ENCODE results near the gene PNISR. TPM values are rescaled to one million over a fixed set of nuclear protein-coding genes. Genes with fewer than 3 reads are reported as not detected.
"Not testable (repeated sequence)": the region's sequence is repeated elsewhere in the genome, so short reads cannot be mapped to it uniquely, and the experiment has no call there.

The PNISR gene, protein sequence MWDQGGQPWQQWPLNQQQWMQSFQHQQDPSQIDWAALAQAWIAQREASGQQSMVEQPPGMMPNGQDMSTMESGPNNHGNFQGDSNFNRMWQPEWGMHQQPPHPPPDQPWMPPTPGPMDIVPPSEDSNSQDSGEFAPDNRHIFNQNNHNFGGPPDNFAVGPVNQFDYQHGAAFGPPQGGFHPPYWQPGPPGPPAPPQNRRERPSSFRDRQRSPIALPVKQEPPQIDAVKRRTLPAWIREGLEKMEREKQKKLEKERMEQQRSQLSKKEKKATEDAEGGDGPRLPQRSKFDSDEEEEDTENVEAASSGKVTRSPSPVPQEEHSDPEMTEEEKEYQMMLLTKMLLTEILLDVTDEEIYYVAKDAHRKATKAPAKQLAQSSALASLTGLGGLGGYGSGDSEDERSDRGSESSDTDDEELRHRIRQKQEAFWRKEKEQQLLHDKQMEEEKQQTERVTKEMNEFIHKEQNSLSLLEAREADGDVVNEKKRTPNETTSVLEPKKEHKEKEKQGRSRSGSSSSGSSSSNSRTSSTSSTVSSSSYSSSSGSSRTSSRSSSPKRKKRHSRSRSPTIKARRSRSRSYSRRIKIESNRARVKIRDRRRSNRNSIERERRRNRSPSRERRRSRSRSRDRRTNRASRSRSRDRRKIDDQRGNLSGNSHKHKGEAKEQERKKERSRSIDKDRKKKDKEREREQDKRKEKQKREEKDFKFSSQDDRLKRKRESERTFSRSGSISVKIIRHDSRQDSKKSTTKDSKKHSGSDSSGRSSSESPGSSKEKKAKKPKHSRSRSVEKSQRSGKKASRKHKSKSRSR
- polyA plus RNA-seq, result 10 to 100 TPM; 22.3 to 36.6 (median 25.2) TPM

DNA sequence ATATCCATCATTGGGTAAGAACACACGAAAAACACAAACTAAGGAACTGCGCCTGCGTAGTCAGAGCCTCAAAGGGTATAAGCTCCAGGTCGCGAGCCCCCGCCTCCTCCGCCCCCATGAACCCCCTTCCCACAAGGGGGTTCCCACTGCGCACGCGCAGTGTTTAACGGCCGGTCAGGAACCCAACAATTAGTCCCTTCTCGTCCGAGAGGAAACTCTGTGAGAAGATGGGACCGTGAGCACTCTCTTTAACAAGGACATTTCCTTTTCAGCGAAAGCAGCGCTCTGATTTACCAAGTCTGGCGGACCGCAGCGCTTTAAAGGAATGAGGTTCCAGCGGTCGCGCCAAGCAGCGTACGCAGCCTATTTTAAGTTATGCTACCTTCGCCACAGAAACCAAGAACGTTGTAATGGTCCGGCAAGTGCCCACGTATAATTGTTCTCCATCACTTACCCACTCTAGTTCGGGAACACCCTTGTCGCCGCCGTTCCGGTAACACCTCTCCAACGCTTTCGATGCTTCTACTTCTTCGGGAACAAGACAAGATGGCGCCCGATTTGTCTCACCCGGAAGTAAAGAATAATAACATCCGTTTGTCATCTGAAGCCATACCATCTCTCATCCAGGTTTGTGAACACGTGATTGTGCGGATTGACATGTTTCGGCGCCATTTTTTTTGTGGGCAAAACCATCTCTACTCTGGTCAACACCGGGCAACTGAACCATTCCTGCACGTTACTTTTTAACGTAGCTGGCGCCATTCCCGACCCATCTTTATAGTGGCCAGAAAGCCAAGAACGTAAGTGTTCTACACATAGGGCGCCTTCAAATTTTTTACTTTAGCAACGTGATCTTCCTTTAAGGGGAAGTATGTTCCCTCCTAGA is at the start of gene PNISR:
Gene PNISR (minus strand): TSS at position 548 of the 886 bp plus-strand sequence. CDS start 10,649 bp downstream, outside the sequence.
- 0 to 1% (median 0%) methylated on average over 53 of the region's 53 CpGs for WGBS, 3 donors

DNA sequence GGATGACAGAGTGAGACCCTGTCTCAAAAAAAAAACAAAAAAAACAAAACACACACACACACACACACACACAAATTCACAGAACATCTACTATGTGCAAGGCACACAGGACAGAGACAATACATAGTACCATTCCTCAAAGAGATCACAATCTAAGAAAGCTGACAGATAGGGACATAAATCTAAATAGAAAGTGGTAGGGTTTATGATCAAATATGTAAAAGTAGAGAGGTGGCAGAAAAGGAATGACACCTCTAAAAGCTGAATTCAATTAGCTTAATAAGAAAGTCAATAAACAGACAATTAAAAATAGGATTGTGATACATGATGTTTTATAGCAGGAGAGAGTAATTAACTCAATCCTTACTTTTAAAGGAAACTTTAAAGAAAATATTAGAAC is 48.6 kb upstream of the PNISR start:
- no peak overlapping the region for H3K27ac ChIP-seq (ENCODE audit: low read depth, low read length)

More for the DNA sequence above, at the start of gene PNISR:
- peak within 1 kb of the TSS; percentile 76 for H3K27ac ChIP-seq (ENCODE audit: low read depth, low read length)

DNA sequence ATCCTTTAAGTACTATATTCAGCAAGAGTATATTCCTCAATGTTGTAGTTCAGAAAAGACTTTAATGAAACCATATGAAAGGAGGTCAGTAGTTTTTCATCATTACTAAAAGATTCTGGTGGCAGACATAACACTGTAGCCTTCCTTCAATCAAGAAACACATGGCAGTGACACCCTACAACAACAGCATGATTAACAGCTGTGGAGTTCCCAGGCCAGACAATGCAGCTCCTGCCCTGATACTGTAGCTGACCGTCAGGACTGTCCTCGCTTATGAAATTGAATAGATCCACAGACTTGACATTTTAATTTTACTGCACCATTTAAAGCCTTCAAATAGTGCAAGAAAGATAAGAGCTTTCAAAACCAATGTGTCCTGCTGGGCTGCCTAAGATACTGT is 46.5 kb upstream of the PNISR start:
- no peak overlapping the region for H3K27ac ChIP-seq (ENCODE audit: low read depth, low read length)
- 52 to 93% (median 93%) methylated on average over 2 of the region's 2 CpGs for WGBS, 3 donors

DNA sequence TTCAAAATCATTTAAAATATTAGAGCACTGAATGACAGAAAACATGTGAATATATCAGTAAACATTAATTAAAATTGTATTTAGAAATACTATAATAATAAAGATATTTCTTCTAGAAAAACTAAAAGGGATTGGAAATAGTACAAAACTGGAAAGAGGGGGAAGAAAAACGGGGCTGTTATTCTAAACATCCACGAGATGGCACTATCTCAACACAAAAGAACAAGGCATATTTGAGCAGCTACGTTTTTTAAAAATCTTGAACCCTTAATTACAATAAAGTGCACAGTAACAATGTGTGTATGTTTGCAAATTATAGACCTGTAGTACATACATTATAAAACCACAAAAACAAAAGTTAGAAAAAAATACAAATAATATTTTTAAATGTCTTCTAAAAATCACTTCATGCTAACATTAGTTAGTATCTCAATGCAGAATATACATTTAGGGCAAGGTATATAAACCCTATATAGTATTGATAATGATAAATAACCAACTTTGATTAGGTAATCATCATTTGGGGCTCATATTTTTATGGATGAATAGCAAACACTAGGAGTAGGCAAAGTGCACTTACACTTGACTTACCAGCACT is 42.5 kb upstream of the PNISR start:
- H3K27ac ChIP-seq (ENCODE audit: low read depth, low read length), result no peak overlapping the region
- WGBS, 3 donors, result 1 to 6% (median 3%) methylated on average over 3 of the region's 3 CpGs

DNA sequence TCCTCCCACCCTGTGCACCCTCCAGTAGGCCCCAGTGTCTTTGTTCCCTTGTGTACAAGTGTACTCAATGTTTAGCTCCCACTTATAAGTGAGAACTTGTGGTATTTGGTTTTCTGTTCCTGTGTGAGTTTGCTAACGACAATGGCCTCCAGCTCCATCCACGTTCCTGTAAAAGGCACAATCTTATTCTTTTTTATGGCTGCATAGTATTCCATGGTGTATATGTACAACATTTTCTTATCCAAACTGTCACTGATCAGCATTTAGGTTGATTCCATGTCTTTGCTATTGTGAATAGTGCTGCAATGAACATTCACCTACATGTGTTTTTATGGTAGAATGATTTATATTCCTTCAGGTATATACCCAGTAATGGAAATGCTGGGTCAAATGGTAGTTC is 34.0 kb upstream of the PNISR start:
- WGBS, 3 donors, result 94 to 97% (median 95%) methylated on average over 2 of the region's 2 CpGs
- H3K27ac ChIP-seq (ENCODE audit: low read depth, low read length), result not testable (repeated sequence)

DNA sequence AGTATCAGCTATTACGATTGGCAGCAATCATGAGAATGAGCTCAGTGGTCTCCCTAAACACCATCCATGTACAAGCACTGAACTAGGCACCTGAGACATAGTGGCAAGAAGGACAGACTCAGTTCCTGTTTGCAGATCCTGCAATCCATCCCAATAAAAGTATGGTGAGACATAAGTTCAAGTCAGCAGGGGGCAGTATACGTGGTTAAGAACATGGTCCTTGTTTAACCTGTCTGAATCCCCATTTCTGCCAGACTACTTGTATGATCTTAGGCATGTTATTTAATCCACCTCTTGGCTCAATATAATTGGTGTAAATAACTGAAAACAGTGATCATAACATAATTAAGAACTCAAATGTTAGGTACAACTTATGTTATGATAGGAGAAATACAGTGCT is 33.2 kb upstream of the PNISR start:
- H3K27ac ChIP-seq (ENCODE audit: low read depth, low read length), result no peak overlapping the region
- 87 to 94% (median 89%) methylated on average over 2 of the region's 2 CpGs for whole genome bisulfite sequencing, 3 donors

DNA sequence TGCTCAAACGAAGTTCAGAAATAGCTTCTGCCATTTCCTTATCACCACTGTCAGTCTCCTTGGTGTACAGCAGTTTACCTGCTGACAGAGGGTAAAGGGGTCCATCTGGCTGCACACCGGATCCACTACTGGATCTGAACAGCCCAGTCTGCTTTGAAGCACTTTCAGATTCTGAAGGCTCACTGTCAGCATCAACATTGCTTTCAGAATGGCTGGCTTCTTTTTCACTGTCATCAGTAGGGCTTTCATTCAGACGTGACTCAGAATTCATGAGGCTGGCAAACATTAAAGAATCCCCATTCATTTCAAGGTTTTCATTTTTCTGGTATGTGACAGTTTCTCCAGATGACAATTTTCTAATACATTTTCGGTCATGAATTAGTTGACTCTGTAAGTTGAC is 21.0 kb upstream of the PNISR start:
- WGBS, 3 donors, result 92 to 97% (median 94%) methylated on average over 4 of the region's 4 CpGs
- H3K27ac ChIP-seq (ENCODE audit: low read depth, low read length), result no peak overlapping the region

DNA sequence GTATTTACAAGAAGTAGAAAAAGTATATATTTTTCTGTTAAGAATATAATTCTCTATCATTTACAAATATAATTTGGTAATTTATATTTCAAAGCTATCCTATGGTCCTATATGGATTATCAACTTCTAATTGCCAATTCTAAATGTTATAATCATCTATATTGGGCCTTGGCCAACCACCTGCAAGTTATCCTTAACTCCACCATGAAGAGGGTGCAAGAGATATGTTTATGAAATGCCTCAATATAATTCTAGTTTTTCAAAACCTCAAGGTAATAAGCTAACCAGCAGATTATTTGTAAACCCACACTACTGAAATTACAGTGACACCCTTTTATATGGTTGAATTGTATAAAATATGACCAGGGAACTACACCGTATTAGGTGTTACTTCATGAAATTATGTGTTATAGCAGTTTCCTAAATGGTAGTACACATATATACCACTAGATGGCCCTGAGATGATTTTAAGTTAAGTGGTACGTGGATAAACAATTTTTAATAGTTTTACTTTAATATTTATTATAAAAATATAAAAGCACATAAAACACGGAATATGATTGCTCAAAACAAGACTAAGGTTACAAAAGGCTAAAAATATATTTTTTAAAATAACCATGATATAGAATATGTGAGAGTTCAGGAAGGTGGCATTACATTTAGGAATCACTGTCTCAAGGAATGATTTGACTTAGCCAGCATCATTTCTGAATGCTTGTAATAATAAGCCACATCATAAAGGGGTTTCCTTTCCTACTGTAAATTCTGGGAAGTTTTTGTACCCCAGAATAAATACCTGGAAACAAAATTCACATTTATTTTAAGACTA is 9.8 kb upstream of the PNISR start:
- no peak overlapping the region for H3K27ac ChIP-seq (ENCODE audit: low read depth, low read length)
- WGBS, 3 donors, result 2 to 11% (median 8%) methylated on average over 3 of the region's 3 CpGs

DNA sequence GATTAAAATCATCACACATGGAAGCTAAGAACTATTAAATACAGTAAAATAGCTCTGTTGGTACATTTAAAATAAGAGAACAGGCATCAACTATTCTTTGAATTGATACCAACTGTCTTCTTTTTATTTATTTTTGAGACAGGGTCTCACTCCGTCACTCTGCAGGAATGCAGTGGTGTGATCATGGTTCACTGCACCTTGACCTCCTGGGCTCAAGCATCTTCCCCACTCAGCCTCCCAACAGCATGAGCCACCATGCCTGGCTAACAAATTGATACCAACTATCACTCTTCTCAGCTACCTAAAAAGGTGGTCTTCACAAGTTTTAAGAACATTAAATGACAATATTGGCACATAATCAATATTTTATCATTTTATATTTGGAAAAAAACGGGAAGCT is 7.8 kb upstream of the PNISR start:
- WGBS, 3 donors, result 66 to 93% (median 88%) methylated on average over 2 of the region's 2 CpGs
- no peak overlapping the region for H3K27ac ChIP-seq (ENCODE audit: low read depth, low read length)

DNA sequence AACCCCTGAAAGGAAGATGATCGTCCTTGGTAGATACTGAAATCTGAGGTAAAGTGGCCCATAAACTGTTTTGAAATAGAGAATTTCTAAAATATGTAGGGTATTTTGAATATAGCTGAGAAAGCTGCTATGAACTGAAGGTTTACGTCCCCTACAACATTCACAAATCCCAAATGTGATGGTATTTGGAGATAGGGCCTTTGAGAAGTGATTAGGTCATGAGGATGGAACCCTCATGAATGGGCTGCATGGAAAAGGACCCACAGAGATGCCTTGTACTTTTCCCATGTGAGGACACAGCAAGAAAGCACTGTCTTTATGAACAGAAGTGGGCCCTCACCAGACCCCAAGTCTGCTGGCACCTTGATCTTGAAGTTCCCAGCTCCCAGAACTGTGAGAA is 6.8 kb upstream of the PNISR start:
- 93 to 94% (median 93%) methylated on average over 2 of the region's 2 CpGs for WGBS, 3 donors
- H3K27ac ChIP-seq (ENCODE audit: low read depth, low read length), result no peak overlapping the region

DNA sequence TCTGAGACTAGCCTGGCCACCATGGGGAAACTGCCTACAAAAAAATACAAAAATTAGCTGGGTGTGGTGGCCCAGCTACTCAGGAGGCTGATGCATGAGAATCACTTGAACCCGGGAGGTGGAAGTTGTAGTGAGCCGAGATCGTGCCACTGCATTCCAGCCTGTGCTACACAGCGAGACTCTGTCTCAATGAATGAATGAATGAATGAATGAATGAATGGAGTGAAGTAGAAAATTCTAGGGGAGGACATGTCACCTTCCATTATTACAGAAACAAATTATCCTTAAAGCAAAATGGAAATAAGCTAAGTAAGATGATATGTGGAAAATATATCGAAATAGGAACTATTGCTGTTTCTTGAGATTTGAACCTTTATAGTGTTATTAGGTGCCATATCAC is 2.9 kb upstream of the PNISR start:
- H3K27ac ChIP-seq (ENCODE audit: low read depth, low read length), result no peak overlapping the region
- WGBS, 3 donors, result 94 to 98% (median 98%) methylated on average over 5 of the region's 5 CpGs

DNA sequence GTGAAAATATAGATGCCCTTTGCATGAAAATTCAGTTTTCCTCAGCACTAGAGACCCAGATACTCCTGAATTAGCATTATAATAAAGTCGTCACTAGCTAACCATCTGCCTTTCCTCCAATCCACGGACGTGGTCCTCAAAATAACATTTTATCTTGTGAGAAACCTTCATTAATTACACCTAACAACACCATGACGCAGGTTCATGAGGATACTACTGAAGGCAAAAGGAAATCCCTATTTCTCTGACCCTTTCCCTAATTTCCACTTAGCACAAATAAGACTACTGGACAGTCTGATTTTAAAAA is 1.3 kb upstream of the PNISR start:
- 26 to 40% (median 34%) methylated on average over 4 of the region's 4 CpGs for WGBS, 3 donors
- no peak overlapping the region for H3K27ac ChIP-seq (ENCODE audit: low read depth, low read length)

DNA sequence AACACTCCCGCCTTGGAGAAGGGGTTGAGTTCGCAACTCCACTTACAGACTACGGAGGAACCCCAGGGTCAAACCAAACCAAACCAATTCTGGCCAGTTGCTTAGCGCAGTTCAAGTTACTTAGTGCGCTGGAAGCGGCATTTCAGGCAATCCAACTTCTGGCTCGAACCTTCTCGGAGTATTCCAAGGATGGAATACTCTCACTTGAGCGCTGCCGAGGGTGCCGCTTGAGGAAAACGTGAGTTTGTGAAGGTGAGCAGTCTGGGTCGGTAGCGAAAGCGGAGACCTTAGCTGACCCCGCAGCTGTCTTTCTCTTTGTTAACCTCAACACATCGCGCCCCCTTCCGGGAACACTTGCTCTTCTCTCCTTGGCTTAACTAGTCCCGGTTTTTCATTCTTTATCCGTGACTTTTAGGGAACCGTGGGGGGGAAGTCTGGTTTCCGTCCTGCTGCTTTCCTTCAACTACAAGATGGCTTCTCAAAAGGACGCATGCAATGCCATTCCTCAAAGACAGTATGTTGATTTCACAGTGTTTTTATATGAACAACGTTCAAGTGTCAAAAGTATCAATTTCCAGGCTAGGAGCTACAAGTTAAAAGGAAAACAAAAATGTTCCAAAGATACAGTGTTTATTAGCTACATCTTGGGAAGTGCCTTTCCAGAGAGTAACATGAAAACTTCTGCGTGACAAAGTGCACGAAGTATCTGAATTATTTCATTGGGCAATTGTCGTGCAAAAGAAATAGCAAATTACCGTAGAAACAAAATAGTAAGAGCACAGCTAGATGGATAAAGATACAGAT is 741 bp upstream of the PNISR start:
- peak overlapping the region; percentile 76 for H3K27ac ChIP-seq (ENCODE audit: low read depth, low read length)
- WGBS, 3 donors, result 1 to 3% (median 2%) methylated on average over 29 of the region's 29 CpGs

DNA sequence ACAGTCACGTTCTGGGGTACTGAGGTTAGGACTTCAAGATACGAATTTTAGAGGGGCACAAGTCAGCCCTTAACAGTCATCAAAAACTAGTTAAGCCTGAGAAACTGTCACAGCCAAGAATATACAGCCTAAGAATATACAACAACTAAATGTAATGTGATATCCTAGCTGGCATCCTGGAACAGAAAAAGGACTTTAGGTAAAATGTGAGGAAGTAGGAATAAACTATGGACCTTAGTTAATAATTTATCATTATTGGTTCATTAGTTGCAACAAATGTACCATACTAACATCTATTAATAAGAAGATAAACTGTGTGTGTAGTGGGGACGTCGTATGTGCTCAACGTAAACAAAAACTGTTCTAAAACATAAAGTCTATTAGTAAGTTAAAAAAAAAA is 1.1 kb downstream of the PNISR start:
- no peak overlapping the region for H3K27ac ChIP-seq (ENCODE audit: low read depth, low read length)
- WGBS, 3 donors, result 39 to 65% (median 53%) methylated on average over 5 of the region's 5 CpGs

DNA sequence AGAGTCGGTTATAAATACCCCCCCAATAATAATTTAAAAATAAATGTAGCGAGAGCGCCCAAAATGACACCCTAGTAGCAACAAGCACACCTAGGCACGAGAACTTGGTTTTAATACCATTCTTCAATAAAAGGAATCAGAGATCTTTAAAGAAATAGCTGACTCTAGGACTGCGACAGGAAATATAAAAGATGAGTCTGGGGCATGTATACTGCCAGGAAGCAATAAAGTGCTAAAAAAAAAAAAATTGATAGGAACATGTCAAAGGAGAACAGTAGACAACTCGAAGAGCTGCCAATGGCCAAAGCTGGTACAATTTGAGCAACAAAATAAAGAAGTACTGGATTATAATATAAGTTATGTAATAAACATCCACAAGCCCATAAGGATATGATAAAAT is 2.2 kb downstream of the PNISR start:
- WGBS, 3 donors, result 86 to 90% (median 89%) methylated on average over 6 of the region's 6 CpGs
- no peak overlapping the region for H3K27ac ChIP-seq (ENCODE audit: low read depth, low read length)

DNA sequence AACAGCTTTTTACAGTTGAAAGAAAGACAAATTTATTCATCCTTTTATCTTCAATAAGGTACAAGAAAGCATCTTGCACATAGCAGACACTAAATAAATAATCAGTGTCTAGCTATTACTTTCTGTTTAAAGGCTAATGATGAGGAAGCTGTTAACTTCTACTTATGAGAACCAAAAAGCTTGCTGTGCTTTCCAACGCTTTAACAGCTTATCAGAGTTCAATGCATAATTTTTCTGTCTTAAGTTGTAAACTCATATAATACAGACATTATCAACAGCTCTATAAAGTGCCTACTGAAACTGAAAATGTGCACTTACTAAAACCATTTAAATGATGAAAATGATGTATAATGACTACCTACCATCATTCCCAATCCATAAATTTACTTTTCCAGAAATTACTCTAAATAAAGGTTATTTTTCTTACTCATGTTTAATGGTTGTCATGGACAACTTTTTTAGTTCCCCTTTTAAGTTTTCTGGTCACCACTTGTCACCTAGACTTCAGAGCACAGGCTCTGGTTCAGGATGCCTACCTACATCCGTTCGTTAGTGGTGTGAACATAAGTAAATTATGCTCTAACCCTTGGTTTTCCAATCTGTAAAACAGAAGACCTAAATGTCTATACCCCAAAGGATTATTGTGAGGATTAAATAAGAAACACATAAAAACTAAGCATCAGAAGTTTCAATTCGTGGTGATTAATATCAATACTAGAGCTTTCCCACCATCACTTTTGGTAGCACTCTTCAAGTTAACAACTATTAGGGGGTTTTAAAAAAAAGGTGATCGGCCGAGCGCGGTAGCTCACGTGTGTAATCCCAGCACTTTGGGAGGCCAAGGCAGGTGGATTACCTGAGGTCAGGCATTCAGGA is 8.0 kb downstream of the PNISR start:
- H3K27ac ChIP-seq (ENCODE audit: low read depth, low read length), result no peak overlapping the region
- 82 to 86% (median 84%) methylated on average over 9 of the region's 9 CpGs for WGBS, 3 donors

Data from adipose tissue (tissue), 3 donors.